Neural cell (in vitro differentiated cells): ENCODE data around the gene TPST1.

Source experiments
- EP300 ChIP-seq: fragments of 450-650 bp; conservative IDR thresholded peaks from 2 replicates; pipeline ENCODE4 v1.6.1; 2014; ENCODE audit warnings: antibody characterized with exemption, mild to moderate bottlenecking, moderate library complexity; ENCODE audit not compliant: poor library complexity, severe bottlenecking
- EZH2 ChIP-seq: fragments of 200-600, 300-800 bp; shearing (Covaris generic), sonication (generic); IDR thresholded peaks from 2 replicates; pipeline ENCODE4 v1.6.1; 2014; ENCODE audit warnings: antibody characterized with exemption, low read length, borderline replicate concordance, mild to moderate bottlenecking; ENCODE audit not compliant: insufficient read depth, poor library complexity, severe bottlenecking
- RAD21 ChIP-seq: fragments of 450-650 bp; conservative IDR thresholded peaks from 2 replicates; pipeline ENCODE4 v1.6.1; 2014; ENCODE audit warnings: antibody characterized with exemption, mild to moderate bottlenecking, moderate library complexity
- SMC3 ChIP-seq: fragments of 450-650 bp; conservative IDR thresholded peaks from 2 replicates; pipeline ENCODE4 v1.6.1; 2014; ENCODE audit warnings: antibody characterized with exemption, mild to moderate bottlenecking, moderate library complexity; ENCODE audit not compliant: poor library complexity
- TAF1 ChIP-seq: IDR thresholded peaks from 2 replicates; pipeline ENCODE4 v1.6.1; 2012; ENCODE audit warnings: low read depth
- TF ChIP-seq, protein P1 (sequence below): fragments of 450-650 bp; IDR thresholded peaks from 2 replicates; pipeline ENCODE4 v1.5.1; 2014; ENCODE audit warnings: antibody characterized with exemption, mild to moderate bottlenecking, moderate library complexity; ENCODE audit not compliant: poor library complexity, severe bottlenecking
- TF ChIP-seq, protein P2 (sequence below): IDR thresholded peaks from 2 replicates; pipeline ENCODE4 v1.6.1; 2012; ENCODE audit warnings: borderline replicate concordance

- TF ChIP-seq, protein P1, sequence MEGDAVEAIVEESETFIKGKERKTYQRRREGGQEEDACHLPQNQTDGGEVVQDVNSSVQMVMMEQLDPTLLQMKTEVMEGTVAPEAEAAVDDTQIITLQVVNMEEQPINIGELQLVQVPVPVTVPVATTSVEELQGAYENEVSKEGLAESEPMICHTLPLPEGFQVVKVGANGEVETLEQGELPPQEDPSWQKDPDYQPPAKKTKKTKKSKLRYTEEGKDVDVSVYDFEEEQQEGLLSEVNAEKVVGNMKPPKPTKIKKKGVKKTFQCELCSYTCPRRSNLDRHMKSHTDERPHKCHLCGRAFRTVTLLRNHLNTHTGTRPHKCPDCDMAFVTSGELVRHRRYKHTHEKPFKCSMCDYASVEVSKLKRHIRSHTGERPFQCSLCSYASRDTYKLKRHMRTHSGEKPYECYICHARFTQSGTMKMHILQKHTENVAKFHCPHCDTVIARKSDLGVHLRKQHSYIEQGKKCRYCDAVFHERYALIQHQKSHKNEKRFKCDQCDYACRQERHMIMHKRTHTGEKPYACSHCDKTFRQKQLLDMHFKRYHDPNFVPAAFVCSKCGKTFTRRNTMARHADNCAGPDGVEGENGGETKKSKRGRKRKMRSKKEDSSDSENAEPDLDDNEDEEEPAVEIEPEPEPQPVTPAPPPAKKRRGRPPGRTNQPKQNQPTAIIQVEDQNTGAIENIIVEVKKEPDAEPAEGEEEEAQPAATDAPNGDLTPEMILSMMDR: no peak
- TF ChIP-seq SMC3 (no peak), EP300 (no peak), TAF1 (no peak), EZH2 (no peak), RAD21 (no peak)
- TF ChIP-seq, protein P2, sequence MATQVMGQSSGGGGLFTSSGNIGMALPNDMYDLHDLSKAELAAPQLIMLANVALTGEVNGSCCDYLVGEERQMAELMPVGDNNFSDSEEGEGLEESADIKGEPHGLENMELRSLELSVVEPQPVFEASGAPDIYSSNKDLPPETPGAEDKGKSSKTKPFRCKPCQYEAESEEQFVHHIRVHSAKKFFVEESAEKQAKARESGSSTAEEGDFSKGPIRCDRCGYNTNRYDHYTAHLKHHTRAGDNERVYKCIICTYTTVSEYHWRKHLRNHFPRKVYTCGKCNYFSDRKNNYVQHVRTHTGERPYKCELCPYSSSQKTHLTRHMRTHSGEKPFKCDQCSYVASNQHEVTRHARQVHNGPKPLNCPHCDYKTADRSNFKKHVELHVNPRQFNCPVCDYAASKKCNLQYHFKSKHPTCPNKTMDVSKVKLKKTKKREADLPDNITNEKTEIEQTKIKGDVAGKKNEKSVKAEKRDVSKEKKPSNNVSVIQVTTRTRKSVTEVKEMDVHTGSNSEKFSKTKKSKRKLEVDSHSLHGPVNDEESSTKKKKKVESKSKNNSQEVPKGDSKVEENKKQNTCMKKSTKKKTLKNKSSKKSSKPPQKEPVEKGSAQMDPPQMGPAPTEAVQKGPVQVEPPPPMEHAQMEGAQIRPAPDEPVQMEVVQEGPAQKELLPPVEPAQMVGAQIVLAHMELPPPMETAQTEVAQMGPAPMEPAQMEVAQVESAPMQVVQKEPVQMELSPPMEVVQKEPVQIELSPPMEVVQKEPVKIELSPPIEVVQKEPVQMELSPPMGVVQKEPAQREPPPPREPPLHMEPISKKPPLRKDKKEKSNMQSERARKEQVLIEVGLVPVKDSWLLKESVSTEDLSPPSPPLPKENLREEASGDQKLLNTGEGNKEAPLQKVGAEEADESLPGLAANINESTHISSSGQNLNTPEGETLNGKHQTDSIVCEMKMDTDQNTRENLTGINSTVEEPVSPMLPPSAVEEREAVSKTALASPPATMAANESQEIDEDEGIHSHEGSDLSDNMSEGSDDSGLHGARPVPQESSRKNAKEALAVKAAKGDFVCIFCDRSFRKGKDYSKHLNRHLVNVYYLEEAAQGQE: no peak
These were observed 14.7 kb upstream of the TPST1 start for GRCh38 chr7:66190504-66190857.
